PFSK-1 (cell line): ENCODE results near the gene DLK1.

Source experiments
- FOXP2 ChIP-seq: optimal IDR thresholded peaks from 2 replicates; pipeline ENCODE3; 2011; ENCODE audit warnings: borderline replicate concordance, control low read depth, inconsistent platforms; ENCODE audit not compliant: insufficient read depth; ENCODE audit errors: extremely low read length, extremely low read depth
- POLR2AphosphoS5 ChIP-seq: IDR thresholded peaks from 2 replicates; pipeline ENCODE4 v1.6.1; 2012; ENCODE audit warnings: low read depth, mild to moderate bottlenecking, control low read depth, low read length, moderate library complexity
- REST ChIP-seq, 2 experiments: IDR thresholded peaks; 2 replicates each; pipeline versions ENCODE4 v1.6.1 to v1.8.0; 2011 to 2012; ENCODE audit warnings: low read depth in 2 of 2, low read length in 2 of 2, control low read depth in 1 of 2, inconsistent platforms in 1 of 2, mild to moderate bottlenecking in 1 of 2, moderate library complexity in 1 of 2; ENCODE audit not compliant: insufficient read depth in 1 of 2
- SIN3A ChIP-seq: IDR thresholded peaks from 2 replicates; pipeline ENCODE4 v1.6.1; 2012; ENCODE audit warnings: mild to moderate bottlenecking, low read length, moderate library complexity, borderline replicate concordance; ENCODE audit not compliant: insufficient read depth
- TAF1 ChIP-seq: IDR thresholded peaks from 2 replicates; pipeline ENCODE4 v1.6.1; 2012; ENCODE audit warnings: low read length, control low read depth, borderline replicate concordance; ENCODE audit not compliant: insufficient read depth

The DLK1 gene

GRCh38 chr14:100701314-100701713 lies 25.4 kb upstream of the DLK1 start:
- TF ChIP-seq SIN3A, result no peak
- TF ChIP-seq TAF1, result no peak
- TF ChIP-seq FOXP2, result no peak
- no peak for TF ChIP-seq POLR2AphosphoS5
- no peak for TF ChIP-seq REST (IDR thresholded peaks at IDR 0.05; ENCODE audit: insufficient read depth in 1 of 2, low read depth in 2 of 2, low read length in 2 of 2)

GRCh38 chr14:100702590-100702989 lies 24.1 kb upstream of the DLK1 start:
- TF ChIP-seq REST (IDR thresholded peaks at IDR 0.05; ENCODE audit: insufficient read depth in 1 of 2, low read depth in 2 of 2, low read length in 2 of 2), result no peak
- no peak for TF ChIP-seq FOXP2

GRCh38 chr14:100703386-100704220 lies 23.1 kb upstream of the DLK1 start:
- no peak for TF ChIP-seq TAF1
- TF ChIP-seq FOXP2, result no peak
- TF ChIP-seq POLR2AphosphoS5, result no peak
- TF ChIP-seq REST (IDR thresholded peaks at IDR 0.05; ENCODE audit: insufficient read depth in 1 of 2, low read depth in 2 of 2, low read length in 2 of 2), result no peak

DNA sequence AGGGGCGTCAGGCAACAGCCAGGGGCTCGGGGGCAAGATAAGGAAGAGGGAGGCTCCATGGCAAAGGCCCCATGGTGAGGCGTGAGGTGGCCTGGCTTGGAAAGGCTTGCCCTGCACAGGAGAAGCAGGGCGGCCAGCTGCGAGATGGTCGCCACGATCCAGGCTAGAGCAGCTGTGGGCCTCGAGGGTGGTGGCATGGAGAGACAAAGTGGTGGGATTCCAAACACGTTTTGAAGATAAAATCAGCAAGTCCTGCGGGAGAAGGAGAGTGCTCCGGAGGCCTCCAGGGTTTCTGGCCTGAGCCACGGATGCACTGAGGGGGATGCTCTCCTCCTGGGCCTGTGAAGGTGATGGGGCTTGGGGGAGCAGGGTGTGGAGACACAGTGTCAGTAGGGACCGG lies 20.5 kb upstream of the DLK1 start:
- no peak for TF ChIP-seq POLR2AphosphoS5
- TF ChIP-seq FOXP2, result no peak
- no peak for TF ChIP-seq SIN3A
- no peak for TF ChIP-seq TAF1
- no peak for TF ChIP-seq REST (IDR thresholded peaks at IDR 0.05; ENCODE audit: insufficient read depth in 1 of 2, low read depth in 2 of 2, low read length in 2 of 2)

DNA sequence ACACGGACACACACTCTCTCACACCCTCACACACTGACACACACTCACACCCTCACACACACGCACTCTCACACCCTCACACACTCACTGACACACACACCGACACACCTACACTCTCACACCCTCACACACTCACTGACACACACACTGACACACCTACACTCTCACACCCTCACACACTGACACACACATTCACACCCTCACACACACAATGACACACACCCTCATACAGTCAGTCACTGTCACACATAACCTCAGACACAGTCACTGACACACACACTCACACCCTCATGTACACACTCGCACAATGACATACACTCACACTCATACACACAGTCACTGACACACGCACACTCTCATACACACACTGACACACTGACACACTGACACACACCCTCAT lies 19.8 kb upstream of the DLK1 start:
- no peak for TF ChIP-seq TAF1
- no peak for TF ChIP-seq POLR2AphosphoS5
- TF ChIP-seq FOXP2, result no peak
- TF ChIP-seq REST (IDR thresholded peaks at IDR 0.05; ENCODE audit: insufficient read depth in 1 of 2, low read depth in 2 of 2, low read length in 2 of 2), result no peak
- no peak for TF ChIP-seq SIN3A
